Diencephalon (tissue), 1 donor: Measurements from ENCODE around the gene DCLK3. TPM values are rescaled to one million over a fixed set of nuclear protein-coding genes. Genes with fewer than 3 reads are reported as not detected.

Experiments used
- total RNA-seq: library from RNA; depleted of rRNA; stranded (reverse); fragments of >200 nt; gene quantifications from one replicate; pipeline ENCODE4 v1.2.3, GENCODE V29; 2014

The DCLK3 gene, protein sequence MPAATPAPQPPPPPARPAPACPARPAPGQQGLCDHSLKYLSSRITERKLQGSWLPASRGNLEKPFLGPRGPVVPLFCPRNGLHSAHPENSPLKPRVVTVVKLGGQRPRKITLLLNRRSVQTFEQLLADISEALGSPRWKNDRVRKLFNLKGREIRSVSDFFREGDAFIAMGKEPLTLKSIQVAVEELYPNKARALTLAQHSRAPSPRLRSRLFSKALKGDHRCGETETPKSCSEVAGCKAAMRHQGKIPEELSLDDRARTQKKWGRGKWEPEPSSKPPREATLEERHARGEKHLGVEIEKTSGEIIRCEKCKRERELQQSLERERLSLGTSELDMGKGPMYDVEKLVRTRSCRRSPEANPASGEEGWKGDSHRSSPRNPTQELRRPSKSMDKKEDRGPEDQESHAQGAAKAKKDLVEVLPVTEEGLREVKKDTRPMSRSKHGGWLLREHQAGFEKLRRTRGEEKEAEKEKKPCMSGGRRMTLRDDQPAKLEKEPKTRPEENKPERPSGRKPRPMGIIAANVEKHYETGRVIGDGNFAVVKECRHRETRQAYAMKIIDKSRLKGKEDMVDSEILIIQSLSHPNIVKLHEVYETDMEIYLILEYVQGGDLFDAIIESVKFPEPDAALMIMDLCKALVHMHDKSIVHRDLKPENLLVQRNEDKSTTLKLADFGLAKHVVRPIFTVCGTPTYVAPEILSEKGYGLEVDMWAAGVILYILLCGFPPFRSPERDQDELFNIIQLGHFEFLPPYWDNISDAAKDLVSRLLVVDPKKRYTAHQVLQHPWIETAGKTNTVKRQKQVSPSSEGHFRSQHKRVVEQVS
- 15.0 TPM for total RNA-seq

DNA sequence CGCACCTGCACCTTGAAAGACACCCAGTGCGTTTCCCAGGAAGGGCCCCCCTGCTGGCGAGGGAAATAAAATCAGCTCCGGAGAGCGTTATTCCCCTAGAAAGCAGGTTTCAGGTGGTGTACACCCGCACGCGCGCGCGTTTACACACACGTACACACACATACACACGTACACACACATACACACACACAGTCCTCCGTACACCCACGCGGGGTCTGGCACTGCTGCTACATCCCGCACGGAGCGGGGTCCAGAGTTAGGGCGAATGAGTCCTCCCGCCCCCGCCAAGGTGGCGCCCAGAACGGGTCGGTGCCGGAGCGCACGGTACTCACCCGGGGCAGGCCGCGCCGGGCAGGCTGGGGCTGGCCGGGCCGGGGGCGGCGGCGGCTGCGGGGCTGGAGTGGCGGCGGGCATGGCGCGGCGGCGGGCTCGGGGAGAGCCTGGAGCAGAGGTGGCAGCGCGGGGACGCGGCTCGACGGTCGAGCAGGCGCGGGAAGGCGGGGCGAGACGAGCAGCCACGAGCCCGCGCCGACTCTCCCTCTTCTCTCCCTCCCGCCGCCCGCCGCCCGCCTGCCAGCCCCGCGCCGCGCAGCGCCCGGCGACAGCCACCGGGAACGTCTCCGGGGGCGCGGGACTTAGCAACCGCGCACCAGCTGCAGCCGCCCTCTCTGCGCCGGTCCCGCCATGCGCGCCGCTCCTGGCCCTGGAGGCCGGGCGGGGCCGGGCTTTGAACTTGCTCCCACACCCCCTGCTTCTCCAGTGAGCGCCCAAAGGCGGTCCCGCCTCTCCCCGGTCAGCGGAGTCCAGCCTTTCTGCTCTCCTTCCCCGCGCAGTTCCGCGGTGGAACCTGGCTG is at the start of gene DCLK3:
DCLK3 (minus strand) TSS at position 704 of the 854 bp plus-strand sequence; CDS start at position 414, 290 bp downstream.

Other genes with a start within 250 kb of the DCLK3 start
- gene TRANK1, start 180.5 kb upstream of the DCLK3 start, total RNA-seq: 20.1 TPM
- 49.4 TPM for gene EPM2AIP1, start 228.6 kb upstream of the DCLK3 start, total RNA-seq
- gene MLH1, start 229.0 kb upstream of the DCLK3 start, total RNA-seq: 50.5 TPM